HepG2 (cell line): ENCODE results near the gene ZBTB4. TPM values are rescaled to one million over a fixed set of nuclear protein-coding genes. Genes with fewer than 3 reads are reported as not detected.

Source experiments
- GTF3A ChIP-seq: sonication (generic); formaldehyde crosslinking; conservative IDR thresholded peaks from 2 replicates; pipeline ENCODE4 v1.4.0; 2020; ENCODE audit warnings: mild to moderate bottlenecking, missing genetic modification reagents
- IRF2 ChIP-seq: IDR thresholded peaks from 2 replicates; pipeline ENCODE4 v1.6.1; 2018; ENCODE audit warnings: missing genetic modification reagents, missing compliant biosample characterization
- KAT8 ChIP-seq: IDR thresholded peaks from 2 replicates; pipeline ENCODE4 v1.6.1; 2016; ENCODE audit warnings: missing genetic modification reagents, missing compliant biosample characterization
- MTA1 ChIP-seq: sonication (generic); formaldehyde crosslinking; IDR thresholded peaks from 2 replicates; pipeline ENCODE4 v1.4.0; 2020; ENCODE audit warnings: missing genetic modification reagents, mild to moderate bottlenecking, borderline replicate concordance
- MXI1 ChIP-seq: IDR thresholded peaks from 3 replicates; pipeline ENCODE4 v1.6.1; 2012; ENCODE audit warnings: low read depth, low read length, inconsistent platforms, borderline replicate concordance
- NFRKB ChIP-seq: fragments of 450-650 bp; IDR thresholded peaks from 2 replicates; pipeline ENCODE4 v1.6.1; 2017
- NR2F1 ChIP-seq, 2 experiments: fragments of 450-650 bp in 1 of 2; formaldehyde crosslinking in 1 of 2; IDR thresholded peaks; 2 replicates each; pipeline versions ENCODE4 v1.5.0 to v1.6.1; 2016 to 2020; ENCODE audit warnings: mild to moderate bottlenecking in 1 of 2, missing compliant biosample characterization in 1 of 2, missing genetic modification reagents in 1 of 2, moderate library complexity in 1 of 2
- RARA ChIP-seq: IDR thresholded peaks from 2 replicates; pipeline ENCODE4 v1.6.1; 2016; ENCODE audit warnings: missing genetic modification reagents, missing compliant biosample characterization
- SRF ChIP-seq: IDR thresholded peaks from 2 replicates; pipeline ENCODE4 v1.6.1; 2011; ENCODE audit warnings: mild to moderate bottlenecking, low read depth, low read length, moderate library complexity
- ZBTB1 ChIP-seq: sonication (generic); formaldehyde crosslinking; IDR thresholded peaks from 2 replicates; pipeline ENCODE4 v1.4.0; 2020; ENCODE audit warnings: missing genetic modification reagents, borderline replicate concordance
- ZFP36 ChIP-seq: fragments of 150-350 bp; IDR thresholded peaks from 2 replicates; pipeline ENCODE4 v1.6.1; 2018; ENCODE audit warnings: borderline replicate concordance, low read length, low read depth; ENCODE audit not compliant: partially characterized antibody
- ZNF235 ChIP-seq: sonication (generic); formaldehyde crosslinking; IDR thresholded peaks from 2 replicates; pipeline ENCODE4 v1.8.1; 2023; ENCODE audit warnings: mild to moderate bottlenecking, missing genetic modification reagents, borderline replicate concordance
- ZNF33B ChIP-seq: sonication (generic); formaldehyde crosslinking; IDR thresholded peaks from 2 replicates; pipeline ENCODE4 v1.5.1; 2020; ENCODE audit warnings: mild to moderate bottlenecking, missing genetic modification reagents
- ZNF552 ChIP-seq: sonication (generic); formaldehyde crosslinking; IDR thresholded peaks from 2 replicates; pipeline ENCODE4 v1.9.0; 2022; ENCODE audit warnings: missing genetic modification reagents, mild to moderate bottlenecking, borderline replicate concordance
- ZNF564 ChIP-seq: sonication (generic); formaldehyde crosslinking; IDR thresholded peaks from 2 replicates; pipeline ENCODE4 v1.8.1; 2023; ENCODE audit warnings: mild to moderate bottlenecking, missing genetic modification reagents
- ZNF761 ChIP-seq: sonication (generic); formaldehyde crosslinking; conservative IDR thresholded peaks from 2 replicates; pipeline ENCODE4 v1.4.0; 2020; ENCODE audit warnings: mild to moderate bottlenecking, missing genetic modification reagents
- ZSCAN22 ChIP-seq: sonication (generic); formaldehyde crosslinking; IDR thresholded peaks from 2 replicates; pipeline ENCODE4 v1.4.0; 2020; ENCODE audit warnings: mild to moderate bottlenecking, missing genetic modification reagents
- polyA plus RNA-seq, 8 experiments: library from polyadenylated mRNA; depleted of rRNA in 3 of 8; stranded (reverse) in 7 of 8; unstranded in 1 of 8; fragments of >200 nt; fragmentation: Illumina TruSeq in 4 of 8; extraction: Trizol in 4 of 8; gene quantifications; 2 replicates each; pipeline versions ENCODE4 v1.2.1 to v1.2.3, GENCODE V29; 2011 to 2016; ENCODE audit warnings: low read depth in 4 of 8, missing spikeins in 1 of 8, mixed read lengths in 1 of 8; ENCODE audit not compliant: insufficient read depth in 1 of 8
- total RNA-seq, 5 experiments: library from RNA; depleted of rRNA; stranded (reverse); fragments of >200 nt; fragmentation: Illumina TruSeq; extraction: Trizol; gene quantifications; 2 replicates each; pipeline ENCODE4 v1.2.3, GENCODE V29; 2016; ENCODE audit warnings: low read depth in 1 of 5
- TF ChIP-seq, protein P1 (sequence below): sonication (generic); formaldehyde crosslinking; IDR thresholded peaks from 2 replicates; pipeline ENCODE4 v1.8.1; 2023; ENCODE audit warnings: missing genetic modification reagents, inconsistent platforms, borderline replicate concordance
- TF ChIP-seq, protein P2 (sequence below): sonication (generic); formaldehyde crosslinking; conservative IDR thresholded peaks from 2 replicates; pipeline ENCODE4 v1.8.0; 2022; ENCODE audit warnings: missing genetic modification reagents
- TF ChIP-seq, protein P3 (sequence below): IDR thresholded peaks from 2 replicates; pipeline ENCODE4 v1.6.1; 2012; ENCODE audit warnings: inconsistent platforms
- TF ChIP-seq, protein P4 (sequence below): sonication (generic); formaldehyde crosslinking; IDR thresholded peaks from 2 replicates; pipeline ENCODE4 v1.4.0; 2020; ENCODE audit warnings: missing genetic modification reagents, borderline replicate concordance

The ZBTB4 gene
- total and polyA plus RNA-seq, 2 of the 13 experiments (the other 11 are each of a cell fraction or from before 2014, with no cell fraction given) = 4.3 to 7.4 TPM

DNA sequence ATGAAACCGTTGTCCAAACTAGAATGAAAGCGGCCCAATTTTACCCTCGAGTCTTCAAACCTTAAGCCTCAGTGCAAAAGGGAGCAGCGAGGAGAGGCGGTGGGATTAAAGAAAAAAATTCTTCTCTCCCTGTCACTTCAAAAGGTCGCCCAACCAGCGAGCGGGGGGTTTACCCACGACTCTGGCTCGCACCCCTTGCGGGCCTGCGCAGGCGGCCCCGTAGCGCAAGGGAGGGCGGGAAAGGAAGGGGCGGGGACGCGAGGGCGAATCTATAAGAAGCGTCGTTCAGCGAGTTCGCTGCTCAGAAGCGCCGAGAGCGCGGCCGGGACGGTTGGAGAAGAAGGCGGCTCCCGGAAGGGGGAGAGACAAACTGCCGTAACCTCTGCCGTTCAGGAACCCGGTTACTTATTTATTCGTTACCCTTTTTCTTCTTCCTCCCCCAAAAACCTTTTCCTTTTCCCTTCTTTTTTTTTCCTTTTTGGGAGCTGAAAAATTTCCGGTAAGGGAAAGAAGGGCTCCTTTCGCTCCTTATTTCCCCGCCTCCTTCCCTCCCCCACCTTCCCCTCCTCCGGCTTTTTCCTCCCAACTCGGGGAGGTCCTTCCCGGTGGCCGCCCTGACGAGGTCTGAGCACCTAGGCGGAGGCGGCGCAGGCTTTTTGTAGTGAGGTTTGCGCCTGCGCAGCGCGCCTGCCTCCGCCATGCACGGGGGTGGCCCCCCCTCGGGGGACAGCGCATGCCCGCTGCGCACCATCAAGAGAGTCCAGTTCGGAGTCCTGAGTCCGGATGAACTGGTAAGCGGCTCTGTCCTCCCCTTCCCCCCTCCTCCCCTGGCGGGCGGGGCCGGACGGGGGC is 4.9 kb upstream of the ZBTB4 start, which contains the start of gene POLR2A (continued):
- TF ChIP-seq, protein P1, sequence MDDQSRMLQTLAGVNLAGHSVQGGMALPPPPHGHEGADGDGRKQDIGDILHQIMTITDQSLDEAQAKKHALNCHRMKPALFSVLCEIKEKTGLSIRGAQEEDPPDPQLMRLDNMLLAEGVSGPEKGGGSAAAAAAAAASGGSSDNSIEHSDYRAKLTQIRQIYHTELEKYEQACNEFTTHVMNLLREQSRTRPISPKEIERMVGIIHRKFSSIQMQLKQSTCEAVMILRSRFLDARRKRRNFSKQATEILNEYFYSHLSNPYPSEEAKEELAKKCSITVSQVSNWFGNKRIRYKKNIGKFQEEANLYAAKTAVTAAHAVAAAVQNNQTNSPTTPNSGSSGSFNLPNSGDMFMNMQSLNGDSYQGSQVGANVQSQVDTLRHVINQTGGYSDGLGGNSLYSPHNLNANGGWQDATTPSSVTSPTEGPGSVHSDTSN (CRISPR knock-in tag) = no peak; the same call in 1 of the 2 replicates
- TF ChIP-seq NR2F1 (CRISPR knock-in tag; IDR thresholded peaks at IDR 0.05) = peak in 1 of 2 experiments; percentile 42; a peak in 2 of 4 replicates
- peak; percentile 58; the same call in 1 of the 2 replicates for TF ChIP-seq ZSCAN22 (CRISPR knock-in tag)
- peak; percentile 60 for TF ChIP-seq RARA (CRISPR knock-in tag)
- peak; percentile 87; the same call in 1 of the 3 replicates for TF ChIP-seq MXI1
- TF ChIP-seq ZBTB1 (CRISPR knock-in tag) = no peak; the same call in 1 of the 2 replicates
- peak; percentile 55; the same call in 1 of the 2 replicates for TF ChIP-seq ZNF552 (CRISPR knock-in tag)
- TF ChIP-seq ZNF761 (CRISPR knock-in tag) = peak; percentile 90
- TF ChIP-seq IRF2 (CRISPR knock-in tag) = peak; percentile 70
- TF ChIP-seq NFRKB = no peak
- no peak for TF ChIP-seq ZFP36
- no peak; the same call in 1 of the 2 replicates for TF ChIP-seq ZNF564 (CRISPR knock-in tag)
- TF ChIP-seq MTA1 (CRISPR knock-in tag) = peak; percentile 65
- TF ChIP-seq GTF3A (CRISPR knock-in tag) = peak; percentile 62; the same call in 1 of the 2 replicates
- TF ChIP-seq, protein P2, sequence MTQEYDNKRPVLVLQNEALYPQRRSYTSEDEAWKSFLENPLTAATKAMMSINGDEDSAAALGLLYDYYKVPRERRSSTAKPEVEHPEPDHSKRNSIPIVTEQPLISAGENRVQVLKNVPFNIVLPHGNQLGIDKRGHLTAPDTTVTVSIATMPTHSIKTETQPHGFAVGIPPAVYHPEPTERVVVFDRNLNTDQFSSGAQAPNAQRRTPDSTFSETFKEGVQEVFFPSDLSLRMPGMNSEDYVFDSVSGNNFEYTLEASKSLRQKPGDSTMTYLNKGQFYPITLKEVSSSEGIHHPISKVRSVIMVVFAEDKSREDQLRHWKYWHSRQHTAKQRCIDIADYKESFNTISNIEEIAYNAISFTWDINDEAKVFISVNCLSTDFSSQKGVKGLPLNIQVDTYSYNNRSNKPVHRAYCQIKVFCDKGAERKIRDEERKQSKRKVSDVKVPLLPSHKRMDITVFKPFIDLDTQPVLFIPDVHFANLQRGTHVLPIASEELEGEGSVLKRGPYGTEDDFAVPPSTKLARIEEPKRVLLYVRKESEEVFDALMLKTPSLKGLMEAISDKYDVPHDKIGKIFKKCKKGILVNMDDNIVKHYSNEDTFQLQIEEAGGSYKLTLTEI = no peak
- TF ChIP-seq SRF = peak; percentile 27; the same call in 1 of the 2 replicates
- TF ChIP-seq KAT8 (CRISPR knock-in tag) = peak; percentile 76
- TF ChIP-seq ZNF33B (CRISPR knock-in tag) = no peak; the same call in 1 of the 2 replicates
- TF ChIP-seq ZNF235 (CRISPR knock-in tag) = no peak
- TF ChIP-seq, protein P3, sequence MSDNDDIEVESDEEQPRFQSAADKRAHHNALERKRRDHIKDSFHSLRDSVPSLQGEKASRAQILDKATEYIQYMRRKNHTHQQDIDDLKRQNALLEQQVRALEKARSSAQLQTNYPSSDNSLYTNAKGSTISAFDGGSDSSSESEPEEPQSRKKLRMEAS = peak; percentile 56
- TF ChIP-seq, protein P4, sequence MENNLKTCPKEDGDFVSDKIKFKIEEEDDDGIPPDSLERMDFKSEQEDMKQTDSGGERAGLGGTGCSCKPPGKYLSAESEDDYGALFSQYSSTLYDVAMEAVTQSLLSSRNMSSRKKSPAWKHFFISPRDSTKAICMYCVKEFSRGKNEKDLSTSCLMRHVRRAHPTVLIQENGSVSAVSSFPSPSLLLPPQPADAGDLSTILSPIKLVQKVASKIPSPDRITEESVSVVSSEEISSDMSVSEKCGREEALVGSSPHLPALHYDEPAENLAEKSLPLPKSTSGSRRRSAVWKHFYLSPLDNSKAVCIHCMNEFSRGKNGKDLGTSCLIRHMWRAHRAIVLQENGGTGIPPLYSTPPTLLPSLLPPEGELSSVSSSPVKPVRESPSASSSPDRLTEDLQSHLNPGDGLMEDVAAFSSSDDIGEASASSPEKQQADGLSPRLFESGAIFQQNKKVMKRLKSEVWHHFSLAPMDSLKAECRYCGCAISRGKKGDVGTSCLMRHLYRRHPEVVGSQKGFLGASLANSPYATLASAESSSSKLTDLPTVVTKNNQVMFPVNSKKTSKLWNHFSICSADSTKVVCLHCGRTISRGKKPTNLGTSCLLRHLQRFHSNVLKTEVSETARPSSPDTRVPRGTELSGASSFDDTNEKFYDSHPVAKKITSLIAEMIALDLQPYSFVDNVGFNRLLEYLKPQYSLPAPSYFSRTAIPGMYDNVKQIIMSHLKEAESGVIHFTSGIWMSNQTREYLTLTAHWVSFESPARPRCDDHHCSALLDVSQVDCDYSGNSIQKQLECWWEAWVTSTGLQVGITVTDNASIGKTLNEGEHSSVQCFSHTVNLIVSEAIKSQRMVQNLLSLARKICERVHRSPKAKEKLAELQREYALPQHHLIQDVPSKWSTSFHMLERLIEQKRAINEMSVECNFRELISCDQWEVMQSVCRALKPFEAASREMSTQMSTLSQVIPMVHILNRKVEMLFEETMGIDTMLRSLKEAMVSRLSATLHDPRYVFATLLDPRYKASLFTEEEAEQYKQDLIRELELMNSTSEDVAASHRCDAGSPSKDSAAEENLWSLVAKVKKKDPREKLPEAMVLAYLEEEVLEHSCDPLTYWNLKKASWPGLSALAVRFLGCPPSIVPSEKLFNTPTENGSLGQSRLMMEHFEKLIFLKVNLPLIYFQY (CRISPR knock-in tag) = peak; percentile 66
